SIG-M5 treated with dmso at 0.1 percent for 504 hours (cell line): ENCODE measurements around the gene CHIT1.

Experiments used
- DNase-seq: peaks from one replicate; lab custom pipeline; 2025; ENCODE audit not compliant: unreplicated experiment; lab: John Stamatoyannopoulos, UW

CHIT1 gene

GRCh38 chr1:203229471-203230135 is at the start of gene CHIT1:
CHIT1 (minus strand) TSS chr1:203229673; CDS start chr1:203229636, 37 bp downstream.
- peak; percentile 34 for DNase-seq

- no peak for DNase-seq
Measured at GRCh38 chr1:203278885-203279406, 49.5 kb upstream of the CHIT1 start.

GRCh38 chr1:203278082-203278884 is 48.8 kb upstream of the CHIT1 start:
- DNase-seq: peak; percentile 42

GRCh38 chr1:203276916-203277545 is 47.6 kb upstream of the CHIT1 start:
- no peak for DNase-seq

- DNase-seq: no peak
Measured at GRCh38 chr1:203276408-203276807, 46.9 kb upstream of the CHIT1 start.

- DNase-seq: no peak
Measured at GRCh38 chr1:203275656-203276272, 46.3 kb upstream of the CHIT1 start.

- no peak for DNase-seq
Measured at GRCh38 chr1:203274603-203275381, 45.3 kb upstream of the CHIT1 start.

GRCh38 chr1:203273869-203274602 is 44.6 kb upstream of the CHIT1 start:
- DNase-seq: peak; percentile 26

GRCh38 chr1:203273206-203273868 is 43.9 kb upstream of the CHIT1 start:
- DNase-seq: peak; percentile 81

GRCh38 chr1:203272633-203273205 is 43.2 kb upstream of the CHIT1 start:
- no peak for DNase-seq

- no peak for DNase-seq
Measured at GRCh38 chr1:203271962-203272632, 42.6 kb upstream of the CHIT1 start.

- peak; percentile 96 for DNase-seq
Measured at GRCh38 chr1:203271018-203271743, 41.7 kb upstream of the CHIT1 start.

- no peak for DNase-seq
Measured at GRCh38 chr1:203270448-203270847, 41.0 kb upstream of the CHIT1 start.

GRCh38 chr1:203269654-203270020 is 40.2 kb upstream of the CHIT1 start:
- DNase-seq: no peak

GRCh38 chr1:203268901-203269653 is 39.6 kb upstream of the CHIT1 start:
- peak; percentile 95 for DNase-seq

- no peak for DNase-seq
Measured at GRCh38 chr1:203267912-203268311, 38.4 kb upstream of the CHIT1 start.

GRCh38 chr1:203267347-203267846 is 37.9 kb upstream of the CHIT1 start:
- DNase-seq: peak; percentile 98
